GM12864 (cell line): ENCODE results near the gene ARID1B.

Experiments
- DNase-seq: peaks from one replicate; pipeline ENCODE4 v3.0.0-alpha.2; 2011; ENCODE audit warnings: low read depth
- H3K4me3 ChIP-seq: 2 replicates; pipeline ENCODE4 v1.5.1; 2011; ENCODE audit warnings: mild to moderate bottlenecking, low read depth, low read length, control low read depth
- TF ChIP-seq, protein P1 (sequence below): IDR thresholded peaks from 2 replicates; pipeline ENCODE4 v1.5.1; 2011; ENCODE audit warnings: low read depth, mild to moderate bottlenecking, moderate library complexity, low read length, control low read depth, inconsistent platforms; ENCODE audit errors: missing control alignments

The ARID1B gene

DNA sequence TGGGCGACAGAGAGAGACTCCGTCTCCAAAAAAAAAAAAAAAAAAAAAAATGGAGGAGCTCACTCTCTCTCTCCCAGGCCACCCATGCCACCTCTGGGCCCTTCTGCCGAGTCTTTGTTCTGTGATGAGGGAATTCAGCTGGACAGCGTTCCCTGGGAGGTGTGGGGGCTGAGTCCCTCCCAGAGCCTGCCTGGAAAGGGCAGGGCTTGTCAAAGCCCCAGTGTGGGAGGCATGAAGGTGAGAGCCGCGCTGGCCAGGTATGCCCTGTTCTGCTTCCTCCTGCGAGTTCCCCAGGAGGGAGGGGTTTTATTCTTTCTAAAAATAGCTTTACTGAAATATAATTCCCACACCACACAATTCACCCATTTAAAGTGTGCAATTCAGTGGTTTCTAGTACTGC is 476.5 kb downstream of the ARID1B start:
- no peak overlapping the region for H3K4me3 ChIP-seq
- DNase-seq: no peak
- TF ChIP-seq, protein P1, sequence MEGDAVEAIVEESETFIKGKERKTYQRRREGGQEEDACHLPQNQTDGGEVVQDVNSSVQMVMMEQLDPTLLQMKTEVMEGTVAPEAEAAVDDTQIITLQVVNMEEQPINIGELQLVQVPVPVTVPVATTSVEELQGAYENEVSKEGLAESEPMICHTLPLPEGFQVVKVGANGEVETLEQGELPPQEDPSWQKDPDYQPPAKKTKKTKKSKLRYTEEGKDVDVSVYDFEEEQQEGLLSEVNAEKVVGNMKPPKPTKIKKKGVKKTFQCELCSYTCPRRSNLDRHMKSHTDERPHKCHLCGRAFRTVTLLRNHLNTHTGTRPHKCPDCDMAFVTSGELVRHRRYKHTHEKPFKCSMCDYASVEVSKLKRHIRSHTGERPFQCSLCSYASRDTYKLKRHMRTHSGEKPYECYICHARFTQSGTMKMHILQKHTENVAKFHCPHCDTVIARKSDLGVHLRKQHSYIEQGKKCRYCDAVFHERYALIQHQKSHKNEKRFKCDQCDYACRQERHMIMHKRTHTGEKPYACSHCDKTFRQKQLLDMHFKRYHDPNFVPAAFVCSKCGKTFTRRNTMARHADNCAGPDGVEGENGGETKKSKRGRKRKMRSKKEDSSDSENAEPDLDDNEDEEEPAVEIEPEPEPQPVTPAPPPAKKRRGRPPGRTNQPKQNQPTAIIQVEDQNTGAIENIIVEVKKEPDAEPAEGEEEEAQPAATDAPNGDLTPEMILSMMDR: no peak

DNA sequence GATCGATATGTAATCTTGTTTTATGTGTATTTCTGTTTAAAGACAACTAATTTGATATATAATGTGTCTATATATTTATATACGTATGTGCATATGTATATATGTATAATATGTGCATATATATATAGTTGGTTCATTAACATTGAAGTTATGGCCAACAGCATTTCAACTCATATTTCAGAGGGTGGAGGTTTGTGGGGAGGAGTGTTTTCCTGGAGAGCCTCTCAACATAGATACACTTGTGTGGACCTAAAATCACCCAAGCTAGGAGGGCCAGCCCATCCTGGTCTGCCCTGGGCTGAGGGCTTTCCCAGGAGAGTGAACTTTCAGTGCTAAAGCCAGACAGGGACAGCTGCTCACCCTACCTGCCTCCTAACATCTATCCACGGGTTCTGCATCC is 477.4 kb downstream of the ARID1B start:
- TF ChIP-seq, protein P1: no peak
- H3K4me3 ChIP-seq: no peak overlapping the region
- no peak for DNase-seq

- DNase-seq: no peak
- TF ChIP-seq, protein P1: no peak
- no peak overlapping the region for H3K4me3 ChIP-seq
Observed at GRCh38 chr6:157255079-157255478, 477.9 kb downstream of the ARID1B start.

GRCh38 chr6:157258878-157259277 is 481.7 kb downstream of the ARID1B start:
- DNase-seq: no peak
- H3K4me3 ChIP-seq: no peak overlapping the region
- TF ChIP-seq, protein P1: no peak

- TF ChIP-seq, protein P1: no peak
- no peak overlapping the region for H3K4me3 ChIP-seq
- no peak for DNase-seq
Observed at GRCh38 chr6:157259443-157259842, 482.3 kb downstream of the ARID1B start.
